Rectal smooth muscle tissue (tissue), 1 donor: ENCODE measurements around the gene COL18A1.
"Not testable (repeated sequence)": the region's sequence is repeated elsewhere in the genome, so short reads cannot be mapped to it uniquely, and the experiment has no call there.

Experiments used
- H3K27ac ChIP-seq: one replicate; pipeline ENCODE4 v1.7.0; 2013; ENCODE audit warnings: low read depth, low read length, inconsistent platforms
- H3K27me3 ChIP-seq: one replicate; pipeline ENCODE4 v1.7.0; 2013; ENCODE audit warnings: low read length; ENCODE audit not compliant: control insufficient read depth, insufficient read depth
- H3K36me3 ChIP-seq: one replicate; pipeline ENCODE4 v1.7.0; 2013; ENCODE audit warnings: low read length; ENCODE audit not compliant: control insufficient read depth, insufficient read depth
- H3K4me1 ChIP-seq: one replicate; pipeline ENCODE4 v1.7.0; 2013; ENCODE audit warnings: low read length; ENCODE audit not compliant: control insufficient read depth, insufficient read depth
- H3K4me3 ChIP-seq: one replicate; pipeline ENCODE4 v1.7.0; 2013; ENCODE audit warnings: low read length
- H3K9ac ChIP-seq: one replicate; pipeline ENCODE4 v1.7.0; 2013; ENCODE audit warnings: low read length

COL18A1 gene

GRCh38 chr21:45362748-45363145 lies 42.2 kb upstream of the COL18A1 start:
- Histone ChIP-seq H3K4me1 (peaks cover 10% of the 10 kb centered on the region), H3K9ac (no peak overlapping the region), H3K27me3 (no peaks in the 10 kb centered on the region), H3K4me3 (no peak overlapping the region), H3K36me3 (no peaks in the 10 kb centered on the region), H3K27ac (no peak overlapping the region)

- H3K36me3 ChIP-seq, H3K4me1 ChIP-seq, H3K27me3 ChIP-seq: not testable (repeated sequence)
- H3K27ac ChIP-seq: peak overlapping the region; percentile 90
- H3K9ac ChIP-seq: peak overlapping the region; percentile 49
- peak overlapping the region; percentile 5 for H3K4me3 ChIP-seq
These were observed 41.7 kb upstream of the COL18A1 start for GRCh38 chr21:45363272-45363671.

GRCh38 chr21:45363921-45364467 lies 41.0 kb upstream of the COL18A1 start:
- Histone ChIP-seq H3K27ac (peak overlapping the region; percentile 90), H3K36me3 (no peaks in the 10 kb centered on the region), H3K9ac (peak overlapping the region; percentile 49), H3K4me1 (peaks cover 10% of the 10 kb centered on the region), H3K27me3 (no peaks in the 10 kb centered on the region), H3K4me3 (peak overlapping the region; percentile 5)

- Histone ChIP-seq H3K4me3 (no peak overlapping the region), H3K36me3 (no peaks in the 10 kb centered on the region), H3K27ac (peak overlapping the region; percentile 90), H3K27me3 (no peaks in the 10 kb centered on the region), H3K4me1 (peaks cover 10% of the 10 kb centered on the region), H3K9ac (no peak overlapping the region)
These were observed 40.3 kb upstream of the COL18A1 start for GRCh38 chr21:45364468-45365185.

GRCh38 chr21:45365186-45365607 lies 39.8 kb upstream of the COL18A1 start:
- H3K4me1 ChIP-seq: peaks cover 10% of the 10 kb centered on the region
- no peaks in the 10 kb centered on the region for H3K27me3 ChIP-seq
- peak overlapping the region; percentile 90 for H3K27ac ChIP-seq
- no peak overlapping the region for H3K4me3 ChIP-seq
- no peaks in the 10 kb centered on the region for H3K36me3 ChIP-seq
- no peak overlapping the region for H3K9ac ChIP-seq

GRCh38 chr21:45365608-45366241 lies 39.2 kb upstream of the COL18A1 start:
- no peak overlapping the region for H3K9ac ChIP-seq
- H3K27ac ChIP-seq: peak overlapping the region; percentile 32
- no peaks in the 10 kb centered on the region for H3K27me3 ChIP-seq
- no peaks in the 10 kb centered on the region for H3K36me3 ChIP-seq
- H3K4me3 ChIP-seq: no peak overlapping the region
- peaks cover 10% of the 10 kb centered on the region for H3K4me1 ChIP-seq

- Histone ChIP-seq H3K36me3 (no peaks in the 10 kb centered on the region), H3K4me3 (no peak overlapping the region), H3K9ac (no peak overlapping the region), H3K4me1 (peaks cover 10% of the 10 kb centered on the region), H3K27me3 (no peaks in the 10 kb centered on the region), H3K27ac (peak overlapping the region; percentile 13)
These were observed 38.5 kb upstream of the COL18A1 start for GRCh38 chr21:45366476-45366875.

GRCh38 chr21:45366931-45367401 lies 38.0 kb upstream of the COL18A1 start:
- H3K4me1 ChIP-seq: peaks cover 10% of the 10 kb centered on the region
- H3K9ac ChIP-seq: no peak overlapping the region
- H3K27me3 ChIP-seq: no peaks in the 10 kb centered on the region
- no peak overlapping the region for H3K4me3 ChIP-seq
- no peaks in the 10 kb centered on the region for H3K36me3 ChIP-seq
- H3K27ac ChIP-seq: peak overlapping the region; percentile 13

- no peak overlapping the region for H3K27ac ChIP-seq
- H3K27me3 ChIP-seq: no peaks in the 10 kb centered on the region
- no peak overlapping the region for H3K9ac ChIP-seq
- H3K36me3 ChIP-seq: no peaks in the 10 kb centered on the region
- peaks cover 10% of the 10 kb centered on the region for H3K4me1 ChIP-seq
- no peak overlapping the region for H3K4me3 ChIP-seq
These were observed 37.3 kb upstream of the COL18A1 start for GRCh38 chr21:45367402-45368351.

GRCh38 chr21:45369018-45369417 lies 35.9 kb upstream of the COL18A1 start:
- H3K4me1 ChIP-seq, H3K4me3 ChIP-seq, H3K27ac ChIP-seq, H3K9ac ChIP-seq, H3K27me3 ChIP-seq, H3K36me3 ChIP-seq: not testable (repeated sequence)

- Histone ChIP-seq H3K9ac (no peak overlapping the region), H3K4me1 (no peaks in the 10 kb centered on the region), H3K4me3 (no peak overlapping the region), H3K27ac (no peak overlapping the region), H3K27me3 (no peaks in the 10 kb centered on the region), H3K36me3 (no peaks in the 10 kb centered on the region)
These were observed 34.4 kb upstream of the COL18A1 start for GRCh38 chr21:45370575-45370974.

GRCh38 chr21:45371081-45371480 lies 33.9 kb upstream of the COL18A1 start:
- H3K27ac ChIP-seq: no peak overlapping the region
- no peaks in the 10 kb centered on the region for H3K27me3 ChIP-seq
- H3K36me3 ChIP-seq: no peaks in the 10 kb centered on the region
- H3K9ac ChIP-seq: no peak overlapping the region
- no peak overlapping the region for H3K4me3 ChIP-seq
- no peaks in the 10 kb centered on the region for H3K4me1 ChIP-seq
